Jurkat, Clone E6-1 (cell line): Measurements from ENCODE around the gene PMP22.

Experiments used
- DNase-seq: peaks from one replicate; pipeline ENCODE4 v3.0.0-alpha.2; 2011; ENCODE audit warnings: low read depth, low spot score
- H3K4me3 ChIP-seq: 2 replicates; pipeline ENCODE4 v1.5.1; 2011; ENCODE audit warnings: mild to moderate bottlenecking, low read length, control low read depth, moderate library complexity

The PMP22 gene

DNA sequence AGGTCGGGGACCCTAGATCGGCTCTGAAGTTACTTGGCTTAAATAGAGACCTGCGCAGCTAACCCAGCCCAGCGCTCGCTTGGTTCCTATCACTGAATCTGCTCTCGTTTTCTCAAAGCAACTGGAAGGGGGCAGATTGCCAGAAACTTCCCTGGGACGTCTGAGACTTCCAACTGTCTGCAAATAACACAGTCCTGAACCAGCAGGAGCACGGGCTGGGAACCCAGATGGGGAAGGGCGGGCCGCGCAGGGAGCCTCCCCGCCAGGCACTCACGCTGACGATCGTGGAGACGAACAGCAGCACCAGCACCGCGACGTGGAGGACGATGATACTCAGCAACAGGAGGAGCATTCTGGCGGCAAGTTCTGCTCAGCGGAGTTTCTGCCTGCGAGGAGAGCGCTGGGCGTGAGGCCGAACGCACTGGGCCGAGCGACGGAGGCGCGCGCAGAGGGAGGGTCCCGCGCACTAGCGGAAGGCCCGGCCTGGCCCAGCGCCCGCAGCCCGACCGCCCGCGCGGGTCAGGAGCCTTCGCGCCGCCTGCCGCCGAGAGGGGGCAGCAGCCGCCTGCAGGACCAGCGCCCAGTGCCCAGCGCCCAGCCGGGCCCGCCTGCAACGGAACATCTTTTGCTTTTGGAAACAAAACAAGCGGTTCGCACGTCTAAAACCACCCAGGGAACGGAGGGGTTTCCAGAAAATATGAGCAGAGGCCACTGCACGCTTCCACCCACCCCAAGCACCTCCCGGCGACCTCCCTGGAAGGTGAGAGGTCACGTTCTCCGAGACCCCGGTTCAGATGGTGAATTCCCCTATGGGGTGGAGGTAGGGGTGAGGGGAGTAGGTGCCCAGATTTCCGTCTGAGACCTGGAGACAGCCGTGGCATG, 4.5 kb downstream of the PMP22 start:
- peak overlapping the region; percentile 50 for H3K4me3 ChIP-seq

GRCh38 chr17:15257796-15258512, 7.2 kb downstream of the PMP22 start:
- H3K4me3 ChIP-seq: peak overlapping the region; percentile 12; the same call in 1 of the 2 replicates
- no peak for DNase-seq

More for the DNA sequence above, 4.5 kb downstream of the PMP22 start:
- DNase-seq: no peak

GRCh38 chr17:15257258-15257788, 7.8 kb downstream of the PMP22 start:
- H3K4me3 ChIP-seq: peak overlapping the region; percentile 36
- DNase-seq: peak; percentile 88

DNA sequence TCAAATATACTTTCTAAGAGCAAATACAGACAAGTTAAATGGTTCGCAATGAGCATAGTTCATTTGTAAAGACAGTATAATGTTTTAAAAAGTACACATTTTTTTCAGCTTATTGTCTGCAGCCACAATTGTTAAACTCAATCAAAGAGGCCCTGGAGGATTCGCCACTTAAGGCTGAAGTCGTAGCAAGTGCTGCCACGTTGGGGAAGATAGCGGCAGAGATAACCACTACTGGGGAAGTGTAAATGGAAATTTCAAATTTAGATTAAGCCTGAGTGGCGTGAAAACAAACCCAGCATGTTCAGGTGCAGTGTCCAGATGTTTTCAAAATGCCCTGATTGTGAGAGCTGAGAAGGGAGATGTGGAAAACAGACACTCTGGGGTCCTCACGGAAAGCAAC, 8.4 kb downstream of the PMP22 start:
- H3K4me3 ChIP-seq: no peak overlapping the region
- DNase-seq: peak; percentile 45

DNA sequence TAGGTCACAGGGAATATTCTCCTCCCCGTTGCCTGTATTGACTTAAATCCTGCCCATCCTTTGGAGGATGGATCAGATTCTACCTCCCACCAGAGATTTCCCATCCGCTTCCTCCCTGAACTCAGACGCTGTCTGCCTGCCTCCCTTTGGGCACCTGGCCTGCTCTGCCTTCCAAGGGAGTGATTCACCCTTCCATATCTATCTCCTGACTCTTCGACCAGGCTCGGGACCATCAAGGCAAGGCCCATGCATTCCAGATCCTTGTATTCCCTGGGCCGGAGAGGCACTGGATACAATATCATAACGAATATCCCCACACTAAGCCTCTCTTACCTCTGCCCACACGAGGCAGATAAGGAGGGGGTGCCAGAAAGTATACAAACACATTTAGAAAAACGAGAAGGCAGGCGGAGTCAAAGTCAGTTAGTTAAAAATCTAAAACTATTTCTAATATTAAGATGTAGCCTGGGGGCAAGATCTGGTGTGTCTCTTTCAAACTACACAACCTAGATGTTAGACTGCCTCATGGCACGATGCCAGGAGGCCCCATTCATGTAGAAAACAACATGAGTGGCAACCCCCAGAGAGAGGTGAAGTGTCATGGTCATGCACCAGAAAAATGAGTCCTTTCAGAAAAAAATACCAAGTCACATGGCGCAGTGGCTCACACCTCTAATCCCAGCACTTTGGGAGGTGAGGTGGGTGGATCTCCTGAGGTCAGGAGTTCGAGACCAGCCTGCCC, 9.2 kb downstream of the PMP22 start:
- DNase-seq: no peak

GRCh38 chr17:15250135-15250860, 14.8 kb downstream of the PMP22 start:
- DNase-seq: no peak
- no peak overlapping the region for H3K4me3 ChIP-seq

More for the DNA sequence above, 9.2 kb downstream of the PMP22 start:
- H3K4me3 ChIP-seq: no peak overlapping the region

- DNase-seq: no peak
- no peak overlapping the region for H3K4me3 ChIP-seq
These were observed 15.6 kb downstream of the PMP22 start for GRCh38 chr17:15249487-15249886.

DNA sequence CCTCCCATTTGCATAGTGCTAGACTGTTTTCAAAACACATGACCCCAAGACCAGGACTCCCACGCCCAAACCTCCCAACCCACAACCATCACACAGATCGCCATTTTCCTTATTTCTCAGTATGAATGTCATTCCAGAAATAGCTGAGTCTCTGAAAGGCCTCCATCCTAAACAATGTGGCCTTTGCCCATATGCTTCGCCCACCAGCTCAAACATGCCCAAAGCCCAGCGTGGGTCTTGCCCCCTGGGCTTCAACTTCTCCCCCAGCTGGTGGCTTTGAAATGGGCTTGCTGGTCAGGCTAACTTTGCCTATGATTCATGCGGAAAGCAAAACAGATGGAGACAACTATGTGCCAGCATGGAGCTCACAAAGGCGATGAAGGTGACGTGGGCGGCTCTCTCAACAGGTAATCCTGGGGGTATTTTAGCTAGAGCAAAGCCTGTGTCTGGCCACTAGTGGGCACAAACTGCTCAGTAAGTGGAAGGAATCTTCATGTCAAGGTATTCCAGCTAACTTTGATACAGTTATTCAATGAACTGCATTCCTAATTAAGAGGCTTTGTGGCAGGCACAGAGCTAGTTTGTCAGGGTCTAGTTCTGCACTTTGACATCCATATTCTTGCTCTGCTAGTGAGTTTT, 17.1 kb downstream of the PMP22 start:
- no peak overlapping the region for H3K4me3 ChIP-seq
- DNase-seq: no peak

- no peak for DNase-seq
These were observed 20.1 kb downstream of the PMP22 start for GRCh38 chr17:15245054-15245453.

DNA sequence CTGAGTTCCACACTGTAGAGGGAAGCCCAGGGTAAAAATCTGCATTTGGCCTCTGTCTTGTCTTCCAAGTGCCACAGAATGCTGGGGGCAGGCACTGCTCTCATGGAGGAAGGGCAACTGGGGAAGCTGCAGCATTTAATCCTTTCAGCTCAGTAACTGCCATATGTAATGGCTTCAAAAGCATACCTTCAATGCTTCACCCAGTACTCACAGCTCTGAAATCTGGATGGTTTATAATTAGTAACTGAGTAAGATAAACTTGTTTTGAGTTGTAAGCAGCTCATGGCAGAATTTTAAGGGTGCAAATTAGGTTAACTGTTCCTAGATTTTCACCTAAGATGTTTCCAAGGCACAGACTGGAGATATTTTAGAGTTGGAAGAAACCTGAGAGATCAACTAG, 24.5 kb downstream of the PMP22 start:
- DNase-seq: no peak
- H3K4me3 ChIP-seq: no peak overlapping the region

More at GRCh38 chr17:15245054-15245453, 20.1 kb downstream of the PMP22 start:
- no peak overlapping the region for H3K4me3 ChIP-seq

- no peak overlapping the region for H3K4me3 ChIP-seq
- DNase-seq: no peak
These were observed 25.6 kb downstream of the PMP22 start for GRCh38 chr17:15239491-15239890.

- no peak for DNase-seq
- H3K4me3 ChIP-seq: no peak overlapping the region
These were observed 26.3 kb downstream of the PMP22 start for GRCh38 chr17:15238676-15239422.

- no peak for DNase-seq
- H3K4me3 ChIP-seq: no peak overlapping the region
These were observed 27.1 kb downstream of the PMP22 start for GRCh38 chr17:15238057-15238456.

DNA sequence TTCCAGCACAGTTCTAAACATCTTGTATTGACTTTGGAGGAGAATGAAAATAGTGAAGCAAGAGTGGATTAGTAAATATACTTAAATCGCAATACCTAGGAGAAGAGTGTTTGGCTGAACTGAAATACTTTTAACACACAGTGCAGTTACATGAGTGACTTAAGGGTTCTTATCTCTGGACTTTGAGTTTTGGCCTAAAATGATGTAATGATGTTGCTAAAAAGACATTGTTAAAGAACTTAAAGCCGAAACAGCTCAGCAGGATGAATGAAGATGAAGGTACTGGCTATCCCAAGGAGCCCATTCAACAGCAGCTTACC, 28.1 kb downstream of the PMP22 start:
- no peak overlapping the region for H3K4me3 ChIP-seq
- DNase-seq: no peak

DNA sequence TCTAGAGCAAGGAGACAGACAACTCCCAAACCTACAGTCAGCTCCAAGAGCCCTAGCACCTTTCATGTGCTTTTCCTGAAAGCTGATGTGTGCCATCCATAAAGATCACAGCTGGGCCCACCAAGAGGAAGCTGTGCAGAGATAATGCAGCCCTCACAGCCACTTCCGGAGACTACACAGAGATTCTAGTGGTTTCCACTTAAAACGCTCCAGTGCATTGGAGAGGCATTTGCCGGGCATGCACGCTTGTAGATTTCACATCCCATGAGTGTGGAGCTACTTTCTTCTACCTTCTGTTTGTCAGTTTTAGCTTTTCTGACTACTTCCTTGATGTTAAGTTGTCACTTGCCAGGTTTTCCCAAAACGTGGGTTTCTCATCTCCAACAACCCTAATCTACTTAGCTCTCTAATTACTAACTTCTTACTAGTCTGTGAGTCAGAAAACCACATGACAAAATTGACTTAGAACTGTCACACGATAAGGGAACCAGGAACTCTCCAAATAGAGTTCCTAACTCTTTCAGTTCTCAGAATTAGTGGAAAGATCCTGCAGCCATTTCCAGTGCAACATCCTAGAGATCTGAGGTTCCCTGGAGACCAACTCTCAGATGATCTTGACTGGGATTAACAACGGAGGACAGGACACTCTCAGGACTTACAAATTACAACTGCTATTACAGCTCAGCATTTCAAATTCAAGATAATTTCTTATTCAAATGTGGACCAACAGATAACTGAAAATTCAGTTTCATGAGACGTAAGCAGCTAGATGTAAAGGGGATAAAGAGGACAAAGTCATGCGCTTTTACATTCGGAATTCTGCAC, 28.6 kb downstream of the PMP22 start:
- DNase-seq: peak; percentile 84
- no peak overlapping the region; the same call in 1 of the 2 replicates for H3K4me3 ChIP-seq

- H3K4me3 ChIP-seq: no peak overlapping the region
- DNase-seq: no peak
These were observed 31.2 kb downstream of the PMP22 start for GRCh38 chr17:15233971-15234370.
